ENCODE data around the gene KCNQ1. TPM values are rescaled to one million over a fixed set of nuclear protein-coding genes. Genes with fewer than 3 reads are reported as not detected.

Gene KCNQ1
- total RNA-seq, 2 experiments from 2014 or later: 9.1 to 10.9 TPM

GRCh38 chr11:2702771-2703362 lies 258.1 kb downstream of the KCNQ1 start:
- intact Hi-C loops (cut with DNase I, micrococcal nuclease): no loop called here
- Mint-ChIP-seq H3K36me3 (ENCODE audit: low read depth) (peaks cover 12% of the 10 kb centered on the region), H3K4me3 (no peak overlapping the region), H3K27me3 (no peaks in the 10 kb centered on the region), H3K9me3 (ENCODE audit: low read depth) (peaks cover 3% of the 10 kb centered on the region), H3K27ac (no peak overlapping the region), H3K4me1 (peaks cover 8% of the 10 kb centered on the region)
- ATAC-seq (no peak), DNase-seq (no peak)
- POLR2A ChIA-PET: no interaction called here
- CTCF ChIA-PET: interaction anchor here (0.6 to 0.7 kb wide), 3 partner anchors 8 to 464 kb away, joined by 3 to 4 read pairs (median 3); no protein-coding TSS in a partner anchor

DNA sequence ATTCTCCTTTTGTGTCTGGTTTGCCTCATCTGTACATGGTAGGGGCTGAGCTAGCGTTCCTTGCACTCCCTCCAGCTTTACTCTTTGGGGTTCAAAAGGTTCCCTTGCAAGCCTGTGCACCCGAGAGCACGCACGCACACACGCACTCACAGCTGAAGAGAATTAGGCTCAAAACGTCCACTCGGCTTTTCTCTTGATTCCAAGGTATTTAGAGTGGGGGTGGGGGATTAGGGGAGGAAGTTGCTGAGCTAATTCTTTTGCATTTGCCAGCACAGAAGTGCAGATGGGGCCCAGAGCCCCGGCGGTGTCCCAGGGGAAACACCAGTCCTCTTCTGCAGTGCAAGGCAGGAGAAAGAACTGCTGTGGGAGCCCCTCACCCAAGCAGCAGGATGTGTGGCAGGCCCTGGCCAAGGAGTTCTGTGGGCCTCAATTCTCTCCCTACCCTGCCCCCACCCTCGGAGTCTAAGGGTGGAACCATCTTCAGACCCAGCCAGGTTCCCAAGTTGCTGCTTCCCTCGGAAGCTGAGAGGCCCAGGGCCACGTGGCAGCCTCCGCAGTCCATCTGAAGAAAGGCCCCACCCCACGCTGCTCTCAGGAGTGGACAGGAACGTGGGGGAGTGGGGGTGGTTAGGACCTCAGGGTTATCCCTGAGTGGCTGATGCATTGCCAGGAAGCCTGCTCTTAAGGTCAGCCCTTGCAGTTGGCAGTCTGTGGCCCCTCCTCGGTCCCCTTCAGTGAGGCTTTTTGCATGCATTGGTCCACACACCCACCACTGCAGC lies 258.7 kb downstream of the KCNQ1 start:
- POLR2A ChIA-PET: no interaction called here
- H3K36me3 Mint-ChIP-seq (ENCODE audit: low read depth): peaks cover 8% of the 10 kb centered on the region
- no peak overlapping the region for H3K27ac Mint-ChIP-seq
- no peaks in the 10 kb centered on the region for H3K27me3 Mint-ChIP-seq
- no peak for ATAC-seq
- peaks cover 3% of the 10 kb centered on the region for H3K9me3 Mint-ChIP-seq (ENCODE audit: low read depth)
- H3K4me3 Mint-ChIP-seq: no peak overlapping the region
- H3K4me1 Mint-ChIP-seq: peaks cover 4% of the 10 kb centered on the region
- CTCF ChIA-PET: interaction anchor here (0.6 to 0.7 kb wide), 3 partner anchors 9 to 464 kb away, joined by 3 to 4 read pairs (median 3); no protein-coding TSS in a partner anchor
- DNase-seq: no peak
- intact Hi-C loops (cut with DNase I, micrococcal nuclease): no loop called here

GRCh38 chr11:2704356-2704755 lies 259.5 kb downstream of the KCNQ1 start:
- ATAC-seq (no peak), DNase-seq (no peak)
- Mint-ChIP-seq H3K4me3 (no peak overlapping the region), H3K27me3 (no peaks in the 10 kb centered on the region), H3K4me1 (no peaks in the 10 kb centered on the region), H3K9me3 (ENCODE audit: low read depth) (peaks cover 3% of the 10 kb centered on the region), H3K27ac (no peak overlapping the region), H3K36me3 (ENCODE audit: low read depth) (peaks cover 2% of the 10 kb centered on the region)
- intact Hi-C loops (cut with DNase I, micrococcal nuclease): no loop called here
- ChIA-PET POLR2A (no interaction called here), CTCF (no interaction called here)

DNA sequence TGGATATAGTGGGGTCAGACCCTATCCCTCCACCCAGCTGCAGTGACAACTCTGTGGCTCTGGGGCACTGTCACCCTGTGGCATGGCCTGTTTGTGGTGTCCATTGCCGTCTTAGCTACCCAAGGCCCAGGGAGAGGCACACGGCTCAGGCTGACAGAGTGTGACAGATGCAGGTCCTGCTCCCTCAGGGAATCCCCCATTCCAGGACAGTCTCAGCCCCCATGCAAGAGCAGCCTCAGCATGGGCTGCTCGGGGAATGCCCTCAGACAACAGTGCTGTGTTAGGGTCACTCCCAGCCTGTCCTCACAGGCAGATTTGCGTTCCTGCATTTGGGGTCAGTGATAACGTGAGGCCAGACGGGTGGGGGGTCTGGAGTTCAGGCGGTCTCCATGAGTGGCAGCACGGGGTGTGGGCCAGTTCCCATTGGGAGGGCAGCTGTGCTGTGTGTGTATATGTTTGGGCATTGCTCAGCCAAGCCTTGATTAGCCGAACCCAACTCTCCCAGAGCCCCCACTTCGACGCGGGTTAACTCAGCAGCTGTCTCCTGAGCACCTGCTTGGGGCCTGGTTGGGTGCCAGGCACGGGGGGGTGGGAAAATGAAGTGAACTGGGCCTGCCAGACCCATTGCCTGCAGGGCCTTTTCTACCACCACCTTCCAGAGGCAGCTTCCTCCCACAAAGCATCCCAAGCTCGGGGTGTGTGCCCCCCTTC lies 260.2 kb downstream of the KCNQ1 start:
- CTCF ChIA-PET: no interaction called here
- H3K9me3 Mint-ChIP-seq (ENCODE audit: low read depth): peaks cover 4% of the 10 kb centered on the region
- H3K27me3 Mint-ChIP-seq: no peaks in the 10 kb centered on the region
- peaks cover 8% of the 10 kb centered on the region for H3K36me3 Mint-ChIP-seq (ENCODE audit: low read depth)
- no peaks in the 10 kb centered on the region for H3K4me1 Mint-ChIP-seq
- ATAC-seq: no peak
- no peak for DNase-seq
- H3K27ac Mint-ChIP-seq: no peak overlapping the region
- H3K4me3 Mint-ChIP-seq: no peak overlapping the region
- POLR2A ChIA-PET: no interaction called here
- intact Hi-C loops (cut with DNase I, micrococcal nuclease): no loop called here

GRCh38 chr11:2706321-2706720 lies 261.5 kb downstream of the KCNQ1 start:
- intact Hi-C loops (cut with DNase I, micrococcal nuclease): no loop called here
- H3K4me1 Mint-ChIP-seq: no peaks in the 10 kb centered on the region
- H3K27me3 Mint-ChIP-seq: no peaks in the 10 kb centered on the region
- ChIA-PET POLR2A (no interaction called here), CTCF (no interaction called here)
- ATAC-seq: no peak
- H3K9me3 Mint-ChIP-seq (ENCODE audit: low read depth): peaks cover 7% of the 10 kb centered on the region
- no peak overlapping the region for H3K4me3 Mint-ChIP-seq
- H3K36me3 Mint-ChIP-seq (ENCODE audit: low read depth): peaks cover 12% of the 10 kb centered on the region
- DNase-seq: no peak
- no peak overlapping the region for H3K27ac Mint-ChIP-seq

DNA sequence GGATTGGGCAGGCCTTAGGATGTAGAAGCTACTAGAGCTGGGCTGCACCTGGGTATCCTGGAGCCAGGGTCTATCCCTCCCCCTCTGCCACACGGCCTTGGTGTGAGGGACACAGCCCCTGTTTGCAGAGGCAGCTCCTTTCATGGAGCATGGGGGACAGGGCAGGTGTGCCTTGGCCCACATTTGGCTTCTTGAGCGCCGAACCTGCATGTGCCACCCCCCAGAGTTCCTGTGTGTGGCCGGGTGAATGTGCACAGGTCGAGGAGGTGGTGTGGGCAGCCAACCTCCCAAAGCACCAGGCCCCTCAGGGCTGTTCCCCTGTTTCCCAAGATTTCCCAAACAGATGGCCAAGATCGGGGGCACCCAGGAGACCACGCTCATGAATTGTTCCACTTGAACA lies 262.9 kb downstream of the KCNQ1 start:
- Mint-ChIP-seq H3K9me3 (ENCODE audit: low read depth) (peaks cover 7% of the 10 kb centered on the region), H3K4me1 (no peaks in the 10 kb centered on the region), H3K27ac (no peak overlapping the region), H3K36me3 (ENCODE audit: low read depth) (peaks cover 12% of the 10 kb centered on the region), H3K27me3 (no peaks in the 10 kb centered on the region), H3K4me3 (no peak overlapping the region)
- DNase-seq: no peak
- intact Hi-C loops (cut with DNase I, micrococcal nuclease): no loop called here
- ChIA-PET CTCF (no interaction called here), POLR2A (no interaction called here)
- ATAC-seq: no peak

GRCh38 chr11:2708151-2708581 lies 263.4 kb downstream of the KCNQ1 start:
- peaks cover 12% of the 10 kb centered on the region for H3K36me3 Mint-ChIP-seq (ENCODE audit: low read depth)
- DNase-seq (no peak), ATAC-seq (no peak)
- ChIA-PET POLR2A (no interaction called here), CTCF (no interaction called here)
- intact Hi-C loops (cut with DNase I, micrococcal nuclease): no loop called here
- no peak overlapping the region for H3K4me3 Mint-ChIP-seq
- no peaks in the 10 kb centered on the region for H3K4me1 Mint-ChIP-seq
- no peaks in the 10 kb centered on the region for H3K27me3 Mint-ChIP-seq
- H3K27ac Mint-ChIP-seq: no peak overlapping the region
- H3K9me3 Mint-ChIP-seq (ENCODE audit: low read depth): peaks cover 7% of the 10 kb centered on the region

- POLR2A ChIA-PET: no interaction called here
- intact Hi-C loops (cut with DNase I, micrococcal nuclease): no loop called here
Measured at GRCh38 chr11:2708757-2709281, 264.0 kb downstream of the KCNQ1 start.

DNA sequence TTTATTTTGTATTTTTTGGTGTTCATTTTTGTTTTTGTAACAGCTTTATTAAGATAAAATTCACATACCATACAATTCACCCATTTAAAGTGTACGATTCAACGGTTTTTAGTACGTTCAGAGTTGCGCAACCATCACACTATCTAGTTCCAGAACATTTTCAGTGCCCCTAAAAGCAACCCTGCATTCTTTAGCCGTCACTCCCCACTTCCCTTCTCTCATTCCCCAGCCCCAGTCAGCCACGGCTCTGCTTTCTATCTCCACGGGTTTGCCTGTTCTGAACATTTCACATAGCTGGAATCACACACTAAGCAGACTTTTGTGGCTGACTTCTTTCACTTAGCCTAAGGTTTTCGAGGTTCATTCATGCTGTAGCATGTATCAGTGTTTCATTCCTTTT lies 264.6 kb downstream of the KCNQ1 start:
- no peak overlapping the region for H3K27ac Mint-ChIP-seq
- no peak for ATAC-seq
- ChIA-PET CTCF (interaction anchor here (0.6 kb wide), 1 partner anchor 80 kb away, joined by 3 read pairs; no protein-coding TSS in a partner anchor), POLR2A (no interaction called here)
- no peaks in the 10 kb centered on the region for H3K4me1 Mint-ChIP-seq
- no peaks in the 10 kb centered on the region for H3K27me3 Mint-ChIP-seq
- H3K4me3 Mint-ChIP-seq: no peak overlapping the region
- no peak for DNase-seq
- intact Hi-C loops (cut with DNase I, micrococcal nuclease): no loop called here
- peaks cover 7% of the 10 kb centered on the region for H3K9me3 Mint-ChIP-seq (ENCODE audit: low read depth)
- peaks cover 12% of the 10 kb centered on the region for H3K36me3 Mint-ChIP-seq (ENCODE audit: low read depth)

More at GRCh38 chr11:2708757-2709281, 264.0 kb downstream of the KCNQ1 start:
- ATAC-seq (no peak), DNase-seq (no peak)
- CTCF ChIA-PET: interaction anchor here (0.6 kb wide), 1 partner anchor 80 kb away, joined by 3 read pairs; no protein-coding TSS in a partner anchor
- Mint-ChIP-seq H3K27me3 (no peaks in the 10 kb centered on the region), H3K4me3 (no peak overlapping the region), H3K27ac (no peak overlapping the region), H3K4me1 (no peaks in the 10 kb centered on the region), H3K36me3 (ENCODE audit: low read depth) (peaks cover 12% of the 10 kb centered on the region), H3K9me3 (ENCODE audit: low read depth) (peaks cover 7% of the 10 kb centered on the region)

DNA sequence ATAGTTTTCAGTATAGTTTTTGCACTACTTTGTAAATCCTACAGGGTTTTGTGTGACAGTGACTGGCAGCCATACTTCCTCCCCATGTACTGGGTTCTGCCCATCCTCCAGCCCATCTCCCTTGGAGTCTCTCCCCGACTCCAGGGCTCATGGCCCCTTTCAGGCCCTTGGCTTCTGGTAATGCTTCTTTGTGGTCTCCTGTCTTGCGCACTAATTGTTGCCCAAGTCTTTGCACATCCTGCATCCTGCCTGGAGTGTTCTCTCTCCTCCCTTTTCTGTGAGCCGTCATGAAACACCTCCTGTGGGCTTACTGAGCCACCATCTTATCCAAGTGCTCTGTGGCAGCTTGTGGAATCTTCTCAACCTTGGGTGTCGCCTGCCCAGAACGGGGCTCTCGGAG lies 266.4 kb downstream of the KCNQ1 start:
- H3K27me3 Mint-ChIP-seq: no peaks in the 10 kb centered on the region
- ChIA-PET CTCF (no interaction called here), POLR2A (no interaction called here)
- DNase-seq (no peak), ATAC-seq (no peak)
- intact Hi-C loops (cut with DNase I, micrococcal nuclease): no loop called here
- H3K36me3 Mint-ChIP-seq (ENCODE audit: low read depth): peaks cover 10% of the 10 kb centered on the region
- no peak overlapping the region for H3K4me3 Mint-ChIP-seq
- peaks cover 4% of the 10 kb centered on the region for H3K9me3 Mint-ChIP-seq (ENCODE audit: low read depth)
- no peaks in the 10 kb centered on the region for H3K4me1 Mint-ChIP-seq
- H3K27ac Mint-ChIP-seq: no peak overlapping the region

- H3K27me3 Mint-ChIP-seq: no peaks in the 10 kb centered on the region
- H3K36me3 Mint-ChIP-seq (ENCODE audit: low read depth): peaks cover 10% of the 10 kb centered on the region
- POLR2A ChIA-PET: no interaction called here
- ATAC-seq: no peak
- peaks cover 4% of the 10 kb centered on the region for H3K9me3 Mint-ChIP-seq (ENCODE audit: low read depth)
- no peak overlapping the region for H3K4me3 Mint-ChIP-seq
- DNase-seq: no peak
- H3K4me1 Mint-ChIP-seq: no peaks in the 10 kb centered on the region
- CTCF ChIA-PET: interaction anchor here (0.7 to 1.1 kb wide), 2 partner anchors 12 to 109 kb away, joined by 3 to 4 read pairs; no protein-coding TSS in a partner anchor
- no peak overlapping the region for H3K27ac Mint-ChIP-seq
- intact Hi-C loops (cut with DNase I, micrococcal nuclease): no loop called here
Measured at GRCh38 chr11:2713094-2713493, 268.3 kb downstream of the KCNQ1 start.
